Trophoblast cell (in vitro differentiated cells and primary cell): Measurements from ENCODE around the gene MED12L.
A peak's percentile ranks its signal among the peaks of the same experiment; 100 is the strongest.

Source experiments
- DNase-seq, 2 donors: peaks; one replicate each; pipeline ENCODE4 v3.0.0-alpha.2; 2016
- H2AFZ ChIP-seq: 2 replicates; pipeline ENCODE4 v1.6.1; 2013; ENCODE audit warnings: low read length, moderate library complexity, mild to moderate bottlenecking; ENCODE audit not compliant: insufficient read depth, poor library complexity
- H2AK5ac ChIP-seq: 2 replicates; pipeline ENCODE4 v1.6.1; 2013; ENCODE audit warnings: mild to moderate bottlenecking, low read length
- H2BK120ac ChIP-seq: 2 replicates; pipeline ENCODE4 v1.6.1; 2013; ENCODE audit warnings: low read length, mild to moderate bottlenecking, moderate library complexity; ENCODE audit not compliant: insufficient read depth, poor library complexity
- H2BK12ac ChIP-seq: 2 replicates; pipeline ENCODE4 v1.6.1; 2013; ENCODE audit warnings: mild to moderate bottlenecking, low read length, moderate library complexity
- H2BK5ac ChIP-seq: 2 replicates; pipeline ENCODE4 v1.6.1; 2013; ENCODE audit warnings: low read length, low read depth, moderate library complexity, mild to moderate bottlenecking; ENCODE audit not compliant: poor library complexity
- H3K14ac ChIP-seq: 2 replicates; pipeline ENCODE4 v1.6.1; 2013; ENCODE audit warnings: mild to moderate bottlenecking, low read length
- H3K18ac ChIP-seq: 2 replicates; pipeline ENCODE4 v1.6.1; 2013; ENCODE audit warnings: mild to moderate bottlenecking, low read length
- H3K23ac ChIP-seq: 2 replicates; pipeline ENCODE4 v1.6.1; 2013; ENCODE audit warnings: low read length
- H3K27ac ChIP-seq: 2 replicates; pipeline ENCODE4 v1.5.1; 2013; ENCODE audit warnings: low read depth, mild to moderate bottlenecking, inconsistent platforms, low read length, moderate library complexity
- H3K27me3 ChIP-seq: 2 replicates; pipeline ENCODE4 v1.6.1; 2013; ENCODE audit warnings: inconsistent platforms, mild to moderate bottlenecking, low read length, moderate library complexity; ENCODE audit not compliant: insufficient read depth
- H3K36me3 ChIP-seq, 2 experiments: 1 replicate in 1 of 2; 2 replicates in 1 of 2; pipeline ENCODE4 v1.6.1; 2013; ENCODE audit warnings: low read length in 2 of 2, mild to moderate bottlenecking in 2 of 2, moderate library complexity in 1 of 2; ENCODE audit not compliant: insufficient read depth in 2 of 2, control insufficient read depth in 1 of 2
- H3K4ac ChIP-seq: 2 replicates; pipeline ENCODE4 v1.6.1; 2013; ENCODE audit warnings: low read depth, mild to moderate bottlenecking, low read length, moderate library complexity
- H3K4me1 ChIP-seq, 2 experiments: 1 replicate in 1 of 2; 2 replicates in 1 of 2; pipeline ENCODE4 v1.6.1; 2013; ENCODE audit warnings: low read length in 2 of 2, mild to moderate bottlenecking in 2 of 2, moderate library complexity in 1 of 2; ENCODE audit not compliant: insufficient read depth in 2 of 2, control insufficient read depth in 1 of 2
- H3K4me2 ChIP-seq: 2 replicates; pipeline ENCODE4 v1.6.1; 2013; ENCODE audit warnings: inconsistent platforms, mild to moderate bottlenecking, low read length, moderate library complexity
- H3K4me3 ChIP-seq: 2 replicates; pipeline ENCODE4 v1.5.1; 2013; ENCODE audit warnings: mild to moderate bottlenecking, low read depth, low read length, inconsistent platforms
- H3K79me1 ChIP-seq: one replicate; pipeline ENCODE4 v1.6.1; 2013; ENCODE audit warnings: low read length
- H3K79me2 ChIP-seq: 2 replicates; pipeline ENCODE4 v1.6.1; 2013; ENCODE audit warnings: low read length, mild to moderate bottlenecking; ENCODE audit not compliant: control insufficient read depth, insufficient read depth, poor library complexity
- H3K9ac ChIP-seq: 2 replicates; pipeline ENCODE4 v1.6.1; 2013; ENCODE audit warnings: mild to moderate bottlenecking, low read length
- H3K9me3 ChIP-seq: 2 replicates; pipeline ENCODE4 v1.6.1; 2013; ENCODE audit warnings: low read depth, mild to moderate bottlenecking, control low read depth, inconsistent platforms, low read length; ENCODE audit not compliant: insufficient read depth
- H4K12ac ChIP-seq: 2 replicates; pipeline ENCODE4 v1.6.1; 2013; ENCODE audit warnings: low read depth, mild to moderate bottlenecking, low read length, moderate library complexity
- H4K8ac ChIP-seq: 2 replicates; pipeline ENCODE4 v1.6.1; 2013; ENCODE audit warnings: low read depth, mild to moderate bottlenecking, low read length, moderate library complexity
- H4K91ac ChIP-seq: one replicate; pipeline ENCODE4 v1.6.1; 2013; ENCODE audit warnings: low read depth, mild to moderate bottlenecking, low read length, moderate library complexity
- WGBS: extraction: QIAGEN DNeasy Blood & Tissue Kit; methylation state at CpG from one replicate; pipeline ENCODE4 v1.1.7; 2013; ENCODE audit warnings: missing lambda C conversion rate; ENCODE audit not compliant: insufficient read length, insufficient coverage; ENCODE audit errors: extremely low coverage; 5-methylcytosine and 5-hydroxymethylcytosine counted together

The MED12L gene

GRCh38 chr3:151210676-151211381 is 125.4 kb downstream of the MED12L start:
- Histone ChIP-seq H3K14ac (no peak overlapping the region), H3K79me1 (peaks cover 13% of the 10 kb centered on the region)
- DNase-seq = peak in 1 of 2 donors; percentile 26

GRCh38 chr3:151213151-151213550 is 127.7 kb downstream of the MED12L start:
- H3K4me2 ChIP-seq = no peak overlapping the region

More at GRCh38 chr3:151210676-151211381, 125.4 kb downstream of the MED12L start:
- Histone ChIP-seq H3K4ac (no peak overlapping the region), H3K27me3 (no peaks in the 10 kb centered on the region), H3K23ac (no peak overlapping the region), H2BK120ac (no peak overlapping the region), H4K12ac (no peak overlapping the region), H3K4me3 (no peak overlapping the region), H3K18ac (no peak overlapping the region), H2AK5ac (no peak overlapping the region), H3K79me2 (no peaks in the 10 kb centered on the region), H3K9ac (no peak overlapping the region), H3K4me2 (no peak overlapping the region), H2AFZ (no peak overlapping the region), H4K8ac (no peak overlapping the region), H3K4me1 (peaks cover 0 to 3% of the 10 kb centered on the region in 2 experiments), H2BK5ac (no peak overlapping the region), H3K36me3 (peaks cover 2% of the 10 kb centered on the region in 2 experiments), H2BK12ac (no peak overlapping the region), H4K91ac (no peak overlapping the region), H3K27ac (no peak overlapping the region), H3K9me3 (no peaks in the 10 kb centered on the region)
- WGBS = no CpG with 5 or more reads among the region's 4 CpGs

GRCh38 chr3:151213881-151214280 is 128.4 kb downstream of the MED12L start:
- Histone ChIP-seq H2BK5ac (no peak overlapping the region), H3K79me2 (peaks cover 2% of the 10 kb centered on the region), H3K23ac (no peak overlapping the region), H3K36me3 (peaks cover 2 to 5% of the 10 kb centered on the region in 2 experiments), H4K12ac (no peak overlapping the region), H3K14ac (no peak overlapping the region), H3K9ac (no peak overlapping the region), H2AK5ac (no peak overlapping the region), H2AFZ (no peak overlapping the region), H3K4me2 (no peak overlapping the region), H3K27me3 (no peaks in the 10 kb centered on the region), H2BK12ac (peak overlapping the region; percentile 45), H3K4ac (no peak overlapping the region), H2BK120ac (no peak overlapping the region), H3K4me1 (peaks cover 4 to 7% of the 10 kb centered on the region in 2 experiments), H3K79me1 (peaks cover 13% of the 10 kb centered on the region), H4K91ac (peak overlapping the region; percentile 34), H3K4me3 (peak overlapping the region; percentile 38), H3K18ac (no peak overlapping the region), H4K8ac (no peak overlapping the region), H3K9me3 (no peaks in the 10 kb centered on the region), H3K27ac (no peak overlapping the region)
- no peak for DNase-seq
- no CpG with 5 or more reads among the region's 5 CpGs for WGBS

More at GRCh38 chr3:151213151-151213550, 127.7 kb downstream of the MED12L start:
- no peak overlapping the region for H3K9ac ChIP-seq
- WGBS = no CpG with 5 or more reads among the region's 4 CpGs
- no peak overlapping the region for H2AK5ac ChIP-seq
- H3K79me1 ChIP-seq = peaks cover 15% of the 10 kb centered on the region
- H3K18ac ChIP-seq = no peak overlapping the region
- H3K4ac ChIP-seq = no peak overlapping the region
- no peak for DNase-seq
- H2BK120ac ChIP-seq = no peak overlapping the region
- H3K4me3 ChIP-seq = no peak overlapping the region
- H4K8ac ChIP-seq = no peak overlapping the region
- H3K14ac ChIP-seq = no peak overlapping the region
- peaks cover 2 to 5% of the 10 kb centered on the region in 2 experiments for H3K36me3 ChIP-seq
- H3K27me3 ChIP-seq = no peaks in the 10 kb centered on the region
- H3K9me3 ChIP-seq = no peaks in the 10 kb centered on the region
- H3K23ac ChIP-seq = no peak overlapping the region
- H4K12ac ChIP-seq = no peak overlapping the region
- peaks cover 2% of the 10 kb centered on the region for H3K79me2 ChIP-seq
- H3K27ac ChIP-seq = no peak overlapping the region
- no peak overlapping the region for H2BK5ac ChIP-seq
- H4K91ac ChIP-seq = no peak overlapping the region
- H2AFZ ChIP-seq = no peak overlapping the region
- peaks cover 4 to 7% of the 10 kb centered on the region in 2 experiments for H3K4me1 ChIP-seq
- H2BK12ac ChIP-seq = no peak overlapping the region

- no peak overlapping the region for H3K23ac ChIP-seq
- H3K18ac ChIP-seq = no peak overlapping the region
- peaks cover 2% of the 10 kb centered on the region for H3K79me2 ChIP-seq
- H4K8ac ChIP-seq = no peak overlapping the region
- H2AFZ ChIP-seq = no peak overlapping the region
- H3K4me3 ChIP-seq = no peak overlapping the region
- no peak overlapping the region for H2BK5ac ChIP-seq
- no peak overlapping the region for H3K4ac ChIP-seq
- H2BK12ac ChIP-seq = no peak overlapping the region
- H2AK5ac ChIP-seq = no peak overlapping the region
- no peak overlapping the region for H3K27ac ChIP-seq
- H3K4me1 ChIP-seq = peaks cover 4 to 7% of the 10 kb centered on the region in 2 experiments
- H3K9me3 ChIP-seq = no peaks in the 10 kb centered on the region
- no peak overlapping the region for H3K4me2 ChIP-seq
- H4K12ac ChIP-seq = no peak overlapping the region
- H3K79me1 ChIP-seq = peaks cover 13% of the 10 kb centered on the region
- H4K91ac ChIP-seq = no peak overlapping the region
- H3K27me3 ChIP-seq = no peaks in the 10 kb centered on the region
- no peak for DNase-seq
- no peak overlapping the region for H3K9ac ChIP-seq
- H2BK120ac ChIP-seq = no peak overlapping the region
- WGBS = no CpG with 5 or more reads among the region's 1 CpG
- H3K36me3 ChIP-seq = peaks cover 2 to 5% of the 10 kb centered on the region in 2 experiments
- H3K14ac ChIP-seq = no peak overlapping the region
These were observed 129.0 kb downstream of the MED12L start for GRCh38 chr3:151214459-151214858.
